ENCODE results near the gene MID2.
"Not testable (repeated sequence)": the region's sequence is repeated elsewhere in the genome, so short reads cannot be mapped to it uniquely, and the experiment has no call there.

The MID2 gene

GRCh38 chrX:107842715-107843400, 17.2 kb downstream of the MID2 start:
- no peak overlapping the region for H3K4me3 ChIP-seq (replicated peaks in 1 of 2; ENCODE audit: low read depth in 2 of 2, low read length in 2 of 2)
- no peak for TF ChIP-seq CTCF (IDR thresholded peaks at IDR 0.05; ENCODE audit: low read depth, low read length)
- DNase-seq (ENCODE audit: low read depth in 2 of 2), result no peak

DNA sequence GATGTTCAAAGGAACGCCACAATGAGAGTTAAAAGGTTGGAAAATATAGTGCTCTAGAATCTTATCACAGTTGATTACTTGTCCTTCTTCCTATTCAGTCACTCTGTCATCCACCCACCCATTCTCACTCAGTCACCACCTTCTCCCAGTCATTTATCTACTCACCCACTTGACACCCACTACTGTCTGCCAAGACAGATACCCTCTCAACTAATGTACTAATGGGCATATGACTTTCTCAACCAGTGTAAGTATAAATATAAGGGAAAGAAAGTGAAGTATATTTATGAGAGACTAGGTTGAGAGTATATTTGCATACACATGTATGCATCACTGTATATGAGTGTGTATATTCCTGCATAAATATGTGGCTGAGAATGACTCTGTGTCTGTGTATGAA, 20.0 kb downstream of the MID2 start:
- no peak for DNase-seq (ENCODE audit: low read depth in 2 of 2)
- H3K4me3 ChIP-seq (replicated peaks in 1 of 2; ENCODE audit: low read depth in 2 of 2, low read length in 2 of 2), result no peak overlapping the region
- TF ChIP-seq CTCF (IDR thresholded peaks at IDR 0.05; ENCODE audit: low read depth, low read length), result no peak

DNA sequence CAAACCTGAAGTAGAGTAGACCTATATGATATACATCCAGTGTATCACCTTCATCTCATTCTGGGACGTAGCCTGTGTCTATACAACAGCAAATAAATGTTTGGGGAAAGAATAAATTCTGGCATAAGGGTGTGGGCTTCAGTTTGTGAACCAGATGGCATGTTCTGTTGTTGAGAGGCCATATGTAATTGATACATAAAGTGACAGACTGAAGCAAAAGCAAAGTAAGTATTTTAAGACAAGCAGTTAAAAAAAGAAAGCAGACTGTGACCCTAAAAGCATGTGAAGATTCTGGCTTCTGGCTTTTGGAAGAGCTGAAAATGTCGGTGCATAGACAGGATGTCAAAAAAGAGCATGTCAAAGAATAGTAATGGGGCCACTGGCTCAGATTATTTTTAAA, 22.9 kb downstream of the MID2 start:
- no peak overlapping the region for H3K4me3 ChIP-seq (replicated peaks in 1 of 2; ENCODE audit: low read depth in 2 of 2, low read length in 2 of 2)
- TF ChIP-seq CTCF (IDR thresholded peaks at IDR 0.05; ENCODE audit: low read depth, low read length), result no peak

DNA sequence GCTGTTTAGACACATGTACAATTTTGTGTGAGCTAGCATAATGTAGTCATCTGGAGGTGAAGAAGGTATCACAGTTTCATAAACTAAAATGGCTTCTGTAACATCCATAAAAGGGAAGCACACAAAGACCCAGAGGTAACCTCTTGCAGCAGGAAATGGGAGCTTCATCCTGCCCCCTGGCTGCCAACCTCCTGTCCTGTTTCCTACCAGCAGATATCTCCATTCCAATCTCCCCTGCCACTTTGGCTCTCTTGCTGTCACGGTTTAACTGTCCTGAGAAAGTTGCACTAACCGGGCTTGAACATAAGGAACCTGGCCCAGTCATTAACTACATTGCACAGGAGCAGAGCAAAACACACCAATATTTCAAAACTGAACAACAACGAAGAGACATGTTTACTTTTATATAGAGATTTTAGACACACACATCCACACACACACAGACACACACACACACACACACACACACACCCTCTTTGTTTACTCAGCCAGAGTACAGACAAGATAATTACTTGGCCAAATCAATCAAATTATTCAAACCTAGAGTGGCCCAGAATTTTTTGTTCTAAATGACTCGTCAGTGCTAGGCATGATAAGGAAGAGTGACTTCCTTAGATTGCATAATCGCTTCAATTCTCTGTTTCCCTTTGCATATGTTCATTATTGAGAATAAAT, 24.2 kb downstream of the MID2 start:
- H3K4me3 ChIP-seq (replicated peaks in 1 of 2; ENCODE audit: low read depth in 2 of 2, low read length in 2 of 2), result no peak overlapping the region
- peak; percentile 14 to 15 for DNase-seq (ENCODE audit: low read depth in 2 of 2)
- TF ChIP-seq CTCF (IDR thresholded peaks at IDR 0.05; ENCODE audit: low read depth, low read length), result peak; percentile 30

More for the DNA sequence above, 22.9 kb downstream of the MID2 start:
- no peak for DNase-seq (ENCODE audit: low read depth in 2 of 2)

DNA sequence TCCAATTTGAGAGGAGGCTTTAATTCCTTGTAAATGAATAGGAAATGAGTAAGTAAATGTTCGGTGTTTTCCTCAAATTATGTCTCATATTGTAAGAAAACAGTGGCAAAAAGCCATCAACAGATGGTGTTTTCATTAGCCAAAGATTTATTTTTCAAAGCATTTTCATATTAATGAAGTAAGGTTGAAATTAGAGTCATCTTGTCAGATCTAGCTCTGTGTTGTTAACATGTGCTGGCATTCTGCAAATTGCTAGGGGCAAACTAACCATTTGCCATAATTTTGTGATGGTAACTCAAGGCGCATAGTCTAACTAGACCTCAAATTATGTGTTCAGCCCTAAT, 24.7 kb downstream of the MID2 start:
- DNase-seq (ENCODE audit: low read depth in 2 of 2), result no peak
- no peak for TF ChIP-seq CTCF (IDR thresholded peaks at IDR 0.05; ENCODE audit: low read depth, low read length)
- no peak overlapping the region for H3K4me3 ChIP-seq (replicated peaks in 1 of 2; ENCODE audit: low read depth in 2 of 2, low read length in 2 of 2)

DNA sequence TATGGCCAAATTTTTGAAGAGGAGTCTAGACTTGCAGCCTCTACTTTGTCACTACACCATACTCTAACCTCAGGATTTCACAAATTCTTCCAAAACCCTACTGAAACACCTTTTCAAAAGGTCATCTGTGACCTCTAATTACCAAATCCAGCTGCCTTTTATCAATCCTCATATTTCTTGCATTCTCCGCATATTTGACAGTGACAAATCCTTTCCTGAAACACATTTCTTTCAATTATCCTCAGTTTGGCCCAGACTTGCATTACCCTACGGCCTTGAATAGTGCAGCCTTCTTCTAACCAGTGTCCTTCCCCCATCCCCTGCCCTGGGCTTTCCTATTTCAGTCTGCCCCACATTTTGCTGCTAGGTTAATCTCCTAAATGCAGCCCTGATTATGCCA, 25.5 kb downstream of the MID2 start:
- no peak overlapping the region for H3K4me3 ChIP-seq (replicated peaks in 1 of 2; ENCODE audit: low read depth in 2 of 2, low read length in 2 of 2)
- no peak for TF ChIP-seq CTCF (IDR thresholded peaks at IDR 0.05; ENCODE audit: low read depth, low read length)
- DNase-seq (ENCODE audit: low read depth in 2 of 2), result peak; percentile 38 to 44

- not testable (repeated sequence) for H3K4me3 ChIP-seq (replicated peaks in 1 of 2; ENCODE audit: low read depth in 2 of 2, low read length in 2 of 2); DNase-seq (ENCODE audit: low read depth in 2 of 2)
Observed at GRCh38 chrX:107851665-107852064, 26.0 kb downstream of the MID2 start.

Measured in cardiac fibroblast (primary cell).